ENCODE measurements around the gene CREBBP.

Gene CREBBP

DNA sequence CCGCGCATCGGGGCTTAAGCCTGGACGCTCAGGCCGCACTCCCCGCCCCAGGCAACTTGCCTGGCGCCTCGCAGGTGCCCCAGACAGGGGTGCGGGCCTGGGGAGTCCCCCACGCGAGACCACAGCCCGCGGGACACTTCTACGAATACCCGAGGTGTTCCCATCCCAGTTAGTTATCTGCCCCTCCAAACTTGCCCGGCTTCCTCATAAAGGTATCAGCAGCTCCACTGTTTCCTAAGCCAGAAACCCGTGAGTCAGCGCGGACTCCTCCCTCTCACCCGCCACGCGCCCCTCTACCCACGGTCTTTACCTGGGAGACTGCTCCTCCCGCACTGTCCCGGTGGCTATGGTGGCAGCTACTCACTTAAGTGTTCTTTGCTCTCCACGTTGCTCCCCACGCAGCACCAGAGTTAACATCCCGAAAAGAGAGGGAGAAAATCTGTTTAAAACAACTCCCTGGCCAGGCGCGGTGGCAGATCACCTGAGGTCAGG lies 1.0 kb upstream of the CREBBP start:
- Histone ChIP-seq H3K27ac (no peak overlapping the region), H3K9me3 (ENCODE audit: control insufficient read depth, low read length) (no peaks in the 10 kb centered on the region), H3K4me1 (peaks cover 11% of the 10 kb centered on the region), H3K4me3 (ENCODE audit: low read depth, low read length) (no peak overlapping the region), H3K27me3 (ENCODE audit: control insufficient read depth, insufficient read depth, low read length) (no peaks in the 10 kb centered on the region), H2AFZ (no peak overlapping the region), H3K36me3 (ENCODE audit: control insufficient read depth, insufficient read depth, low read length) (no peaks in the 10 kb centered on the region), H3K79me2 (peaks cover 31% of the 10 kb centered on the region), H3K9ac (no peak overlapping the region), H3K4me2 (ENCODE audit: low read length) (peak overlapping the region; percentile 68)
- TF ChIP-seq CTCF (IDR thresholded peaks at IDR 0.05), result no peak

GRCh38 chr16:3879887-3880564 lies 487 bp downstream of the CREBBP start:
- H2AFZ ChIP-seq, result no peak overlapping the region
- no peak overlapping the region for H3K9ac ChIP-seq
- peaks cover 46% of the 10 kb centered on the region for H3K79me2 ChIP-seq
- no peak overlapping the region for H3K27ac ChIP-seq
- H3K27me3 ChIP-seq (ENCODE audit: control insufficient read depth, insufficient read depth, low read length), result no peaks in the 10 kb centered on the region
- H3K9me3 ChIP-seq (ENCODE audit: control insufficient read depth, low read length), result no peaks in the 10 kb centered on the region
- no peaks in the 10 kb centered on the region for H3K36me3 ChIP-seq (ENCODE audit: control insufficient read depth, insufficient read depth, low read length)
- no peak for TF ChIP-seq CTCF (IDR thresholded peaks at IDR 0.05)
- H3K4me1 ChIP-seq, result peaks cover 12% of the 10 kb centered on the region
- peak overlapping the region; percentile 68 for H3K4me3 ChIP-seq (ENCODE audit: low read depth, low read length)
- peak overlapping the region; percentile 75 for H3K4me2 ChIP-seq (ENCODE audit: low read length)

- no peaks in the 10 kb centered on the region for H3K9me3 ChIP-seq (ENCODE audit: control insufficient read depth, low read length)
- peak overlapping the region; percentile 68 for H3K4me3 ChIP-seq (ENCODE audit: low read depth, low read length)
- no peaks in the 10 kb centered on the region for H3K27me3 ChIP-seq (ENCODE audit: control insufficient read depth, insufficient read depth, low read length)
- H3K79me2 ChIP-seq, result peaks cover 52% of the 10 kb centered on the region
- no peak overlapping the region for H3K9ac ChIP-seq
- H3K27ac ChIP-seq, result no peak overlapping the region
- no peaks in the 10 kb centered on the region for H3K36me3 ChIP-seq (ENCODE audit: control insufficient read depth, insufficient read depth, low read length)
- H3K4me1 ChIP-seq, result peaks cover 19% of the 10 kb centered on the region
- H2AFZ ChIP-seq, result no peak overlapping the region
- no peak for TF ChIP-seq CTCF (IDR thresholded peaks at IDR 0.05)
- peak overlapping the region; percentile 75 for H3K4me2 ChIP-seq (ENCODE audit: low read length)
Observed at GRCh38 chr16:3879258-3879886, 1.1 kb downstream of the CREBBP start.

DNA sequence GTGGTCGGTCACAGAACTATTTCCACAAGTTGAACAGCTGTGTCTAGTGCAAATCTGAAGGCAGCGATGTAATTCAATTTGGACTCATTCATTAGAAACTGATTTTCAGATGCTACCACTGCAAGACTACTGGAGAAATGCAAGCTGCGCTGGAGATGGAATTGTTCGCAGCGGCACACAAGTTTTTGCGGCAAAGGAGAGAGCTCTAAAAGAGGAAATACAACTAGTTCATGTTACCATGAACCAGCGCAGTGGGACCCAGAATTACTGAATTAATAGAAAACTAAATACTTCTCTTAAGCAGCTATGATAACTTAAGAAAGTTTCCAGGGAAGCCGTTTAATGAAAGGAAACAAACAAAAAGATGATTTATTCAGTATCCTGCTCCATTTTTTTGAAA lies 1.9 kb downstream of the CREBBP start:
- H3K4me2 ChIP-seq (ENCODE audit: low read length), result peak overlapping the region; percentile 75
- no peak overlapping the region for H2AFZ ChIP-seq
- H3K27me3 ChIP-seq (ENCODE audit: control insufficient read depth, insufficient read depth, low read length), result no peaks in the 10 kb centered on the region
- no peak for TF ChIP-seq CTCF (IDR thresholded peaks at IDR 0.05)
- H3K79me2 ChIP-seq, result peaks cover 60% of the 10 kb centered on the region
- no peak overlapping the region for H3K9ac ChIP-seq
- H3K27ac ChIP-seq, result no peak overlapping the region
- no peaks in the 10 kb centered on the region for H3K36me3 ChIP-seq (ENCODE audit: control insufficient read depth, insufficient read depth, low read length)
- peaks cover 26% of the 10 kb centered on the region for H3K4me1 ChIP-seq
- H3K4me3 ChIP-seq (ENCODE audit: low read depth, low read length), result peak overlapping the region; percentile 68
- no peaks in the 10 kb centered on the region for H3K9me3 ChIP-seq (ENCODE audit: control insufficient read depth, low read length)
